Measurements from ENCODE around the gene NCS1.

GRCh38 chr9:130143279-130143893, 28.8 kb upstream of the NCS1 start:
- TF ChIP-seq, protein P1, sequence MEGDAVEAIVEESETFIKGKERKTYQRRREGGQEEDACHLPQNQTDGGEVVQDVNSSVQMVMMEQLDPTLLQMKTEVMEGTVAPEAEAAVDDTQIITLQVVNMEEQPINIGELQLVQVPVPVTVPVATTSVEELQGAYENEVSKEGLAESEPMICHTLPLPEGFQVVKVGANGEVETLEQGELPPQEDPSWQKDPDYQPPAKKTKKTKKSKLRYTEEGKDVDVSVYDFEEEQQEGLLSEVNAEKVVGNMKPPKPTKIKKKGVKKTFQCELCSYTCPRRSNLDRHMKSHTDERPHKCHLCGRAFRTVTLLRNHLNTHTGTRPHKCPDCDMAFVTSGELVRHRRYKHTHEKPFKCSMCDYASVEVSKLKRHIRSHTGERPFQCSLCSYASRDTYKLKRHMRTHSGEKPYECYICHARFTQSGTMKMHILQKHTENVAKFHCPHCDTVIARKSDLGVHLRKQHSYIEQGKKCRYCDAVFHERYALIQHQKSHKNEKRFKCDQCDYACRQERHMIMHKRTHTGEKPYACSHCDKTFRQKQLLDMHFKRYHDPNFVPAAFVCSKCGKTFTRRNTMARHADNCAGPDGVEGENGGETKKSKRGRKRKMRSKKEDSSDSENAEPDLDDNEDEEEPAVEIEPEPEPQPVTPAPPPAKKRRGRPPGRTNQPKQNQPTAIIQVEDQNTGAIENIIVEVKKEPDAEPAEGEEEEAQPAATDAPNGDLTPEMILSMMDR (IDR thresholded peaks at IDR 0.05; ENCODE audit: low read depth, low read length), result no peak
- TF ChIP-seq EZH2phosphoT487 (IDR thresholded peaks at IDR 0.05; ENCODE audit: low read depth), result no peak
